Measurements from ENCODE around the gene ZNF581.

The ZNF581 gene

GRCh38 chr19:55680339-55681130, 37.1 kb downstream of the ZNF581 start:
- DNase-seq (ENCODE audit: low spot score), result no peak

DNA sequence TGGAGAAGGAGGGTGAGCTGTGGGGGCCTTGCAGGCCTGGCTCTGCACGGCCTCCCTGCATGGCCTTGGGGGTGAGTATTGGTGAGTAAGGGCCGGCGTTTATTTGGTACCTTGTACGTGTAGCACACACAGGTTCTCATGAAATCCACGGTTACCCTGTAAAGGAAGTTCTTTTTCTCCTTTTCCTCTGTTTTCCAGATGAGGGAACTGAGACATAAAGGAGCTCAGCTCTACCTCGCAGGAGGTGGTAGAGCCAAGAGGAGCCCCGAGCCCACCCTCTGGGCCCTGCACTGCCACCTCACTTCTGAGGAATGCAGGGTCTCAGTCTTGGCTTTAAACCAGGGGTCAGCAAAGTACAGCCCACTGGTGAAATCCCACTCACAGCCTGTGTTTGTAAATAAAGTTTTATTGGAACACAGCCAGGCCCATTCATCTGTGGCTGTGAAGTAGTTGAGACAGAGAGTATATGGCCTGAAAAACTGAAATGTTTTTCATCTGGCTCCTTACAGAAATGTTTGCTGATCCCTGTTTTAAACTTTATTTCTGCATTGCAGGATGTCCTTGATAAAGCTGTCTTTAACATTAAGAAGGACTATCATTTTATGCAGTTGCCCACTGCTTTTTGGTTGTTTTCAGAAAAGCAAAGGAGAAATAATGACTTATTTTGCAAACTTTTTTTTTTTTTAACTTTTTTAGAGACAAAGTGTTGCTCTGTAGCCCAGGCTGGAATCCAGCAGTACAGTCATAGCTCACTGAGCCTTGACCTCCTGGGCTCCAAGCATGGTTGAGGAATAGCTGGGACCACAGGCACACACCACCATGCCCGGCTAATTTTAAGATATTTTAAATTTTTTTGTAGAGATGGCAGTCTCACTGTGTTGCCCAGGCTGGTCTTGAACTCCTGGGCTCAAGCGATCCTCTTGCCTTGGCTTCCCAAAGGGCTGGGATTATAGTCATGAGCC, 38.0 kb downstream of the ZNF581 start:
- no peak for DNase-seq (ENCODE audit: low spot score)

DNA sequence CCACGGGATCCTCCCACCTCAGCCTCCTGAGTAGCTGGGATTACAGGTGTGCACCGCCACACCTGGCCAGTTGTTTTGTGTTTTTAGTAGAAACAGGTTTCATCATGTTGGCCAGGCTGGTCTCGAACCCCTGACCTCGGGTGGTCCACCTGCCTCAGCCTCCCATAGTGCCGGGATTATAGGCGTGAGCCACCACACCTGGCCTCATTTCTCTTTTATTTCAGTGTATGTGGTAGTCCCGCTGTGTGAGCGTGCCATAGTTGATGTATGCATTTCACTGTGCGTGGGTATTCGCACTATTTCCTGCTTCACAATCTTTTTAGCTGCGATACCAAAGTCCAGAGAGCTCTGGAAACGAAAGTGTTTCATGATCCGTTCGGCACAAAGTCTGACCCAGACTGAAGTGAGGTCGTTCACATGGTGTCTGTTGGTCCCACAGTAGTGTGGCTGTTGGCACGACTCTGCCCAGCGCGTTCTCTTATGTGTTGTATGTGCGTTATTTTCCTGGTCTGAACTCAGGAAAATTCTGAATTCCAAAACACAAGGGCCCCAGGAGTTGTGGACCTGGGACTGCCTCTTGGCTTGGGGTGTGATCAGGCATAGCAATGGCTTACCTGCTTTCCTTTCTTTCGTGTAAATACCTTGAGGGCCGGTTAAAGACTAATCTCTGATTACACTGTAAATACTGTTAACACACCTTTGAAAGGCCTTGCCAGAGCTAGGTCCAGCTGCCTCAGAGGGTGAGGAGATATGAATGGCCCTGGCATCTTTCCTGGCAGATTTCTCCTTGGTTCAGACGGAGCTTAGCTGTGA, 40.2 kb downstream of the ZNF581 start:
- DNase-seq (ENCODE audit: low spot score), result no peak

GRCh38 chr19:55684946-55685681, 41.7 kb downstream of the ZNF581 start:
- DNase-seq (ENCODE audit: low spot score), result no peak

GRCh38 chr19:55685776-55686175, 42.3 kb downstream of the ZNF581 start:
- DNase-seq (ENCODE audit: low spot score), result no peak

DNA sequence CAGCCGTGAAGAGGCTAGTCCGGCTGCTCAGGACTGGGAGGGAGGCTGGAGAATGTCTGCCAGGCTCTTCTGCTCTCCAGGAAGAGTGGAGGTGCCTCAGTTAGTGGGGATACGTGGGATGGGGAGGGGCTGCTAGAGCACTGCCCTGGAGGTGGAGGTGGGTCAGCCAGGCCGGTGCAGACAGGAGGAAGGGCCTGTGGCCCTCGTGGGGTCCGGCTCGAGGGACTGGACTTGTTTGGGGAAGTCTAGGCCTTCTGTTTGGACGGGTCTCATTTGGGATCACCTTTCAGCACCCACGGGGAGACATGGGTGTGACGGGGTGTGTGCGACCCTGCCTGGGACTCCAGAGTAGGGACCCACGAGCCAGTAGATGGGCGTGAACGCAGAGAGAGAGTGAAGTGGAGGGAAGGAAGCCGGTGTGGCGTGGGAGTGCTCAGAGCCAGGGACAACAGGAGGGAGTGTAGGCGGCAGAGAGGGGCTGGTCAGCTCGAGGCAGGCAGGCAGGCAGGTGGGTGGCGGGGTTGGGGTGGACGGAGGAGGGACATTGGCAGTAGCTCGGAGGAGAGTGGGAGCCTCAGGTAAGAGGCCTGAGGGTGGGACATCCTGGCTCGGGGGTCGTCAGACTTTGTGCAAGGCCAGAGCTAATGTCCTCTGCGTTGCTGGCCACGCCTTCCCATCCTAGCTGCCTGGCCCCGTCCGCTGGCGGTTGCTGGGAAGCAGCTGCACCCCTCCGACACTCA, 43.0 kb downstream of the ZNF581 start:
- no peak for DNase-seq (ENCODE audit: low spot score)

DNA sequence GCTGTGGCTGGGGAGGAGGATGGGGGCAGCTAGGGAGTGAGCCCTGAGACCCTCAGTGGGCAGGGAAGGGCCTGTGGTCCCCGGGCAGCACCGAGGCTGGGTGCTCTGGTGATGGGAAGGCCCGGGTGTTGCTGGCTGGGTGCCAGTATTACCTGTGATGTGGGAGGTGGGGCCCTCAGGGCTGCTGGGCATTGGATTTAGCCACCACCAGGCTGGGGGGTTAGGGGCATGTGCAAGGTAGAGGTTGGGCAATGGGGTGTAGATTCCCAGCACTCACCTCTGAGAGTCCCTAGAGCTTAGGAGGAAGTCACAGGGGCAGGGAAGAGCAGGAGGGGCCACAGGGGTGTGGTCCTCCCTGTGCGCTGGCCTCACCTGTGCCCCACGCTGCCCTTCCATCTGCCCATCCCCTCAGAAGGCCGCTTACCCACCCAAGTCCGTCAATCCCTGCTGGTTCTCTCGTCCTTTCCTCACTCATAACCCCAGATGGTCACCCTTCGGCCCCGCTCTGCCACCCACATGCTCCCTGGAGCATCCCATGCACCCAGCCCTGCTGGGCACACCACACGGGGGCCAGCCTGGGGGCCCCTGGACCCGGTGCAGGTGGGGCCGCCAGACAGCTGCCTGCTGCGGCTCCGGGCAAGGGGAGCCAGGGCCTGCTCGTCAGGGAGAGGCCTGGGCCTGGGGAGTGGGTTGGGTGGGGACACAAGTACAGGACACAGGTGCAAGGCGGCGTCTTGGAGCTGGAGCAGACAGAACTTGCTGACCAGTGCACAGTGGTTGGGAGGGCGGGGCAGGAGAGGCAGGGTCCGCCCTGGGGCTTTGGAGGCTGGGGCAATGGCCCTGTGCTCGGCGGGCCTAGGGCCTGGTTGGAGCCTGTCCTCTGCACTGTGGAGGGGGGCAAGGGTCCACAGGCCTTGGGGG, 44.1 kb downstream of the ZNF581 start:
- DNase-seq (ENCODE audit: low spot score), result no peak

- no peak for DNase-seq (ENCODE audit: low spot score)
These were observed 45.2 kb downstream of the ZNF581 start for GRCh38 chr19:55688422-55689218.

- no peak for DNase-seq (ENCODE audit: low spot score)
These were observed 46.1 kb downstream of the ZNF581 start for GRCh38 chr19:55689411-55690108.

GRCh38 chr19:55690109-55690768, 46.8 kb downstream of the ZNF581 start:
- DNase-seq (ENCODE audit: low spot score), result no peak

DNA sequence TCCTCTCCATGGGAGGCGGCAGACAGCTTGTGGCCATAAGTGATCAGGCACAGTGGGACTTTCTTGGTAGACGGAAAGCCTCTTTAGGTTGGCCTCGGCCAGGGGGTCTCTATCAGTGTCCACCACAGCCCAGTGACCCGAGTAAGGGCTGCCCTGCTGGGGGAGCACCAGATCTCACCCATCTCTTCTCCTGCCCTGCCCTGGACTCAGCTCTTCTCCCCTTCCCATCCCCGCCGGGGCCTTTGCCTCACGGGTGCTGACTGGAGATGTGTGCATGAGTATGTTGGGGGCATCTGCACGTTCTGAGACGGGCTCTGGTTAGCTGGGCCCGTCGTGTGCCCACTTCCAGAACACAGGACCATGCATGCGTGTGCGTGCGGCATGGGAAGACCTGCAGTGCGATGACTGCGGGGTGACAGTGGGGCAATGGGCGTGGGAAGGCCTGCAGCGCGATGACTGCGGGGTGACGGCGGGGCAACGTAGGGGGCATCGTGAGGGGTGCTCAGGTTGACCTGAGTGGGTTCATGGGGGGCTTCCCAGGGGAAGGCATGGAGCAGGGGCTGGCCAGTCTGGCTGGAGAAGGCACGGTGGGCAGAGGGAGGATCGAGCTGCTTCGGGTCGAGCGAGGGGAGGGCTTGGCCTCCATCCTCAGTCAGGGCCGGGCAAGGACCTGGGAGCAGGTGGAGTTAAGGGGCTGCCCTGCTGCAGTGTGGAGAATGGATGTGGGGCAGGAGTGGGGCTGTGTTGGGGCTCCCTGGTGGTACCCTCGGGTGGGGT, 47.5 kb downstream of the ZNF581 start:
- DNase-seq (ENCODE audit: low spot score), result no peak

GRCh38 chr19:55691561-55692481, 48.4 kb downstream of the ZNF581 start:
- no peak for DNase-seq (ENCODE audit: low spot score)

DNA sequence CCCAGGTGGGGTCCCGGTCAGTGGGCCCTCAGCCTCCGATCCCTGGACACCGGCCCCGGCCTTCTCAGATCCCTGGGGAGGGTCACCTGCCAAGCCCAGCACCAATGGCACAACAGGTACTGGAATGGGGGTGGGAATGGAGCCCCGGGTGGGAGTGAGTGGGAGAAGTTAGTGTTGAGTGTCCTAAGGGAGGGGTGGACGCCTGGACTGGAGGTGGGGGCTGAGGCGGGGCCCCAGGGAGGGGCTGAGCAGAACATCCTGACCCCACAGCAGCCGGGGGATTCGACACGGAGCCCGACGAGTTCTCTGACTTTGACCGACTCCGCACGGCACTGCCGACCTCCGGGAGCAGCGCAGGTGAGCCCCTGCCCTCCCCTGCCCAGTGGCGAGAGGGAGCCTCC, 49.2 kb downstream of the ZNF581 start:
- DNase-seq (ENCODE audit: low spot score), result no peak

DNA sequence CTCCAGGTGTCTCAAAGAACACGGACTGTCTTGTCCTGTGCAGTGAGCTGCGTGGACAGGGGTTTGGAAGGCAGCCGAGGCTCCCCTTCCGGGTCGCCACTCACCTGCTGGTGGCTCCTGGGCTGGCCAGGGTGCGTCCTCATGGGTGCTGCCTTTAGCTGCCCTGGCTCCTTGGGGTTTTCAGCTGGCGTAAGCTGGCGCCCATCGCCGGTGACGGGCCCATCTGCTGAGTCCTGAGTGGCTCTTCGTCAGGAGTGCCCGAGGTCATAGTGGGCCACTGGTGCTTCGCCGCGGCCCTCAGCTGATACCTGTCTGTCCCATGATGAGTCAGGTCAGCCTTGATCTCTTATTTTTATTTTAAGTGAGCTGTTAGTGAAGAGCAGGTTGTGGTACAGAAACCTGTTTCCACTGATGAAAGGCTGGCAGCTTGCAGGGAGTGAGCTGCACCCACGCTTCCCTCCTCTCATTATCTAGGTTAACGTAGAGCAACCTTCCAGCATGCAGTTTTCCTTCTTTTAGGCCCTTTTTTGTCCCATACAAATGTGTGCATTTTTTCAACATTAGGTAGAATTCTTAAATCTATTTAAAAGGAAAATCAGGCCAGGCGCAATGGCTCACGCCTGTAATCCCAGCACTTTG, 50.0 kb downstream of the ZNF581 start:
- no peak for DNase-seq (ENCODE audit: low spot score)

- DNase-seq (ENCODE audit: low spot score), result no peak
These were observed 50.8 kb downstream of the ZNF581 start for GRCh38 chr19:55694241-55694655.
